Ascending aorta (tissue), 2 donors: Measurements from ENCODE around the gene STK32B. TPM values are rescaled to one million over a fixed set of nuclear protein-coding genes. Genes with fewer than 3 reads are reported as not detected.

ENCODE experiments used
- DNase-seq, 2 donors: peaks; one replicate each; pipeline ENCODE4 v3.0.0-alpha.2; 2019; ENCODE audit warnings: low spot score in 2 of 2
- H3K27ac ChIP-seq, 2 donors: fragments of 200-600 bp; sonication (generic); one replicate each; pipeline ENCODE4 v1.5.1; 2016 to 2017; ENCODE audit warnings: mild to moderate bottlenecking in 1 of 2
- H3K27me3 ChIP-seq: fragments of 200-600 bp; sonication (generic); one replicate; pipeline ENCODE4 v1.5.1; 2017
- H3K36me3 ChIP-seq, 2 donors: fragments of 200-600 bp; sonication (generic); one replicate each; pipeline ENCODE4 v1.5.1; 2016
- H3K4me1 ChIP-seq, 2 donors: fragments of 200-600 bp; sonication (generic); one replicate each; pipeline ENCODE4 v1.5.1; 2016 to 2017; ENCODE audit warnings: mild to moderate bottlenecking in 1 of 2
- H3K4me3 ChIP-seq, 2 donors: fragments of 200-600 bp; sonication (generic); one replicate each; pipeline ENCODE4 v1.5.1; 2016 to 2017; ENCODE audit warnings: mild to moderate bottlenecking in 1 of 2
- H3K9me3 ChIP-seq, 2 donors: fragments of 200-600 bp; sonication (generic); one replicate each; pipeline ENCODE4 v1.5.1; 2016
- CTCF ChIP-seq, 3 experiments: fragments of 200-600 bp in 2 of 3; fragments of 450-650 bp in 1 of 3; sonication (generic) in 2 of 3; IDR thresholded peaks; one replicate each; pipeline ENCODE4 v1.5.1; 2016 to 2019; ENCODE audit warnings: antibody characterized with exemption in 3 of 3, mild to moderate bottlenecking in 1 of 3, moderate library complexity in 1 of 3
- intact Hi-C: fragments of 100-400 bp; cut with DNase I; formaldehyde crosslinking; loops from one replicate; pipeline ENCODE4 v1.15.1; 2023
- total RNA-seq: library from RNA; depleted of rRNA; stranded (reverse); fragments of >200 nt; gene quantifications from one replicate; pipeline ENCODE4 v1.1.0, GENCODE V29; 2016

Gene STK32B
- total RNA-seq, 1 donor from 2014 or later: 2.3 TPM

DNA sequence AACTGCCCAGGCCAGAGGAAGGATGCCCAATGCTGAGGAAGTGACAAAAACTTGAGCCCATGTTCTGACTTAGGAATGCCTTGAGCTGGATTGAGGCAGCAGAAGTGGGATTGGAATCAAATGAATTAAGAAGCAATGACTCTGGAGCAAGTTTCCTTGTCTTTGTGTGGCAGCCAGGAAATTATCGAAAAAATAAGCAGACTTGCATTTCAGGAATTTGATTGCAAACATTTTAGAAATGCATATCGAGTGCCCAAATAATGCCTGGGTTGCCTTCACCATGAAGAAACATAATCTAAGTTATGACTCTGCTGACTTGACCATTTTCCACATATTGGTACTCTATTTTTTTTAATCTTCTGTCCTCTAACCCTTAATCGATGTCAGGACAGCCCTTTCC lies 41.5 kb upstream of the STK32B start:
- Histone ChIP-seq H3K4me1 (no peaks in the 10 kb centered on the region), H3K4me3 (no peak overlapping the region), H3K27ac (no peak overlapping the region), H3K27me3 (no peaks in the 10 kb centered on the region), H3K36me3 (no peaks in the 10 kb centered on the region), H3K9me3 (no peaks in the 10 kb centered on the region)
- DNase-seq: no peak
- no peak for TF ChIP-seq CTCF (IDR thresholded peaks at IDR 0.05)
- intact Hi-C loops: no loop called here

DNA sequence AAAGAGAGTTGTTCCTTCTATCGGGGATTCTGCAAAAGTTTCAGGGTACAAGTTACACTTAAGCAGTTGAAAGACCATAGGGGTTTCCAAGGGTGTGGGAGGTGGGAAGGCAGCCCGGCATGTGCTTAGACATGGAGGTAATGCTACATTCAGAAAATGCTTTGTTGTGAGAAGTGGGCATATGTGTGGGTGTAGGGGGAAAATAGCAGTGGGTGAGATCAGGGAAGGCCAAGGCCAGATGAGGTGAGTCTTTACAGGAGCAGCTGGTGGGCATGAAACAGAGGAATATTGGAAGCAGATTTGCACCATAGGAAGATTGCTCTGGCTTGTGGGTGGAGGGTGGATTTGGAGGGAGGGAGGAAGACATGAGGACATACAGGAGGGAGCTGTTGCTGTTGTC lies 40.3 kb upstream of the STK32B start:
- DNase-seq: no peak
- H3K4me1 ChIP-seq: no peaks in the 10 kb centered on the region
- H3K27ac ChIP-seq: no peak overlapping the region
- intact Hi-C loops: no loop called here
- TF ChIP-seq CTCF (IDR thresholded peaks at IDR 0.05): no peak
- H3K4me3 ChIP-seq: no peak overlapping the region
- no peaks in the 10 kb centered on the region for H3K36me3 ChIP-seq
- H3K9me3 ChIP-seq: no peaks in the 10 kb centered on the region
- no peaks in the 10 kb centered on the region for H3K27me3 ChIP-seq

DNA sequence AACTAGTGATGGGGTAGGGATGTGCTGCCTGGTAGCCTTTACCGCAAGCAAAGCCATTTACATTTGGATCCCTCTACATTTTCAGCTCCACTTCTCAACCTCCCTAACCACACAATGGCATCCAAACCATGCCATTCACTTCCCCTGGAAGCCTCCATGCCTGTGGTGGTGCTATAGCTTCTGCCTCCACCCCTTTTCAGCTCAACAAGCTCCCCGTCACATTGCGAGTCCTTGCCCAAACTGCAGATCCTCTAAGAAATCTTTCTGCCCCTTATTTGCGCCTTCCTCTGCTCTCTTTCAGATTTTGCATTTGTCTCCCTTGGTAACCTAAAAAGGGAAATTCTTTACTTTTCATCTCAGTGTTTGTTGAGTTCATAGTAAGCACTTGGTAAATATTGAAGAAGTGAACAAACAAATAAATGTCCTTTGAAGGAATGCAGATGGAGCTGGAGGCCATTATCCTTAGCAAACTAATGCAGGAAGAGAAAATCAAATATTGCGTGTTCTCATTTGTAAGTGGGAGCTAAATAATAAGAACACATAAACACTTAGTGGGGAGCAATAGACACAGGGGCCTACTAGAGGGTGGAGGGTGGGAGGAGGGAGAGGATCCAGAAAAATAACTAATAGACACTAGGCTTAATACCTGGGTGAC lies 38.9 kb upstream of the STK32B start:
- no peak for TF ChIP-seq CTCF (IDR thresholded peaks at IDR 0.05)
- Histone ChIP-seq H3K9me3 (no peaks in the 10 kb centered on the region), H3K36me3 (no peaks in the 10 kb centered on the region), H3K27ac (no peak overlapping the region), H3K4me3 (no peak overlapping the region), H3K27me3 (no peaks in the 10 kb centered on the region), H3K4me1 (no peaks in the 10 kb centered on the region)
- intact Hi-C loops: no loop called here
- no peak for DNase-seq

- Histone ChIP-seq H3K4me1 (no peaks in the 10 kb centered on the region), H3K27me3 (no peaks in the 10 kb centered on the region), H3K4me3 (no peak overlapping the region), H3K36me3 (no peaks in the 10 kb centered on the region), H3K27ac (no peak overlapping the region), H3K9me3 (no peaks in the 10 kb centered on the region)
- DNase-seq: no peak
- no peak for TF ChIP-seq CTCF (IDR thresholded peaks at IDR 0.05)
- intact Hi-C loops: no loop called here
Measured at GRCh38 chr4:5012958-5013357, 38.3 kb upstream of the STK32B start.

DNA sequence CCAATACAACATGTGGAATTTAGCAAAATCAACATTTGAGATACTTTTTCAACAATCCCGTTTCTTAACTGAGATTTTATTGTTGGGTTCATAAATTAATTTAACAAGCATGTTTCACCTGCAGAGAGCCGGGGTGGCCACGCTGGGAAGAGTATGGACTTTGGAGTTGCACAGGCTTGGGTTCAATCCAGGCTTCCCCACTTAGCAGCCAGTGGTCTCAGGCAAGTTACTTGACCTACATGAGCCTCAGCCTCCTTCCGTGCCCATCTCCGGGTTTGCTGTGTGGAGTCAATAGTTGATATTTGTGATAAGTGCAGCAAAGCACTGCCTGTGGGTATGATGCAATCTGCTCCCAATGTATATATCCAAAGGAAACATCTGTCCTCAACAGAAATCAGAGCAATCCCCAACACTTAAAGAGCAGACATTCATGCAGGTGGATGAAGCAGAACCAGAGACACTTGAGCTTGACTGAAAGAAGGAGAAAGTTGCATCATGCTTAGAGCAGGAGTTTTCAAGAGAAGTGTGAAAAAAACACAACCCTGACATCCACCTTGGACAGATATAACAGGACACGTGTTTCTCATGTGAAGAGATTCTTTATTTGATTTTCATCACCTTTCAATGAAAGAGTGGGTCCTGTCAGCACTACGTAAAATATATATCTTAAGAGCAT lies 37.1 kb upstream of the STK32B start:
- Histone ChIP-seq H3K4me1 (peaks cover 0 to under 1% of the 10 kb centered on the region in 2 donors), H3K4me3 (no peak overlapping the region), H3K27me3 (no peaks in the 10 kb centered on the region), H3K9me3 (no peaks in the 10 kb centered on the region), H3K36me3 (no peaks in the 10 kb centered on the region), H3K27ac (no peak overlapping the region)
- no peak for TF ChIP-seq CTCF (IDR thresholded peaks at IDR 0.05)
- intact Hi-C loops: no loop called here
- no peak for DNase-seq
